Measurements from ENCODE around the gene PROB1.
"Not testable (repeated sequence)": the region's sequence is repeated elsewhere in the genome, so short reads cannot be mapped to it uniquely, and the experiment has no call there.

Gene PROB1

GRCh38 chr5:139414581-139415130 lies 19.8 kb upstream of the PROB1 start:
- DNase-seq (ENCODE audit: low spot score), result peak; percentile 72

- DNase-seq (ENCODE audit: low spot score), result no peak
These were observed 19.1 kb upstream of the PROB1 start for GRCh38 chr5:139413963-139414362.

GRCh38 chr5:139413153-139413552 lies 18.2 kb upstream of the PROB1 start:
- DNase-seq (ENCODE audit: low spot score), result no peak

- DNase-seq (ENCODE audit: low spot score), result no peak
These were observed 16.3 kb upstream of the PROB1 start for GRCh38 chr5:139410993-139411828.

GRCh38 chr5:139410121-139410992 lies 15.5 kb upstream of the PROB1 start:
- no peak for DNase-seq (ENCODE audit: low spot score)

GRCh38 chr5:139409116-139409515 lies 14.2 kb upstream of the PROB1 start:
- DNase-seq (ENCODE audit: low spot score), result not testable (repeated sequence)

- no peak for DNase-seq (ENCODE audit: low spot score)
These were observed 13.3 kb upstream of the PROB1 start for GRCh38 chr5:139408191-139408590.

GRCh38 chr5:139407517-139407916 lies 12.6 kb upstream of the PROB1 start:
- no peak for DNase-seq (ENCODE audit: low spot score)

GRCh38 chr5:139406963-139407362 lies 12.1 kb upstream of the PROB1 start:
- DNase-seq (ENCODE audit: low spot score), result no peak

GRCh38 chr5:139404484-139404840 lies 9.6 kb upstream of the PROB1 start:
- DNase-seq (ENCODE audit: low spot score), result no peak

GRCh38 chr5:139403787-139404483 lies 9.0 kb upstream of the PROB1 start, which contains the start of gene SPATA24:
Gene SPATA24, minus strand, starts transcription at chr5:139404089. Its CDS starts 29 bp downstream, at chr5:139404060.
- peak; percentile 98 for DNase-seq (ENCODE audit: low spot score)

- DNase-seq (ENCODE audit: low spot score), result no peak
These were observed 8.5 kb upstream of the PROB1 start for GRCh38 chr5:139403418-139403786.

- no peak for DNase-seq (ENCODE audit: low spot score)
These were observed 7.8 kb upstream of the PROB1 start for GRCh38 chr5:139402561-139403158.

- no peak for DNase-seq (ENCODE audit: low spot score)
These were observed 6.6 kb upstream of the PROB1 start for GRCh38 chr5:139401546-139401945.

GRCh38 chr5:139399501-139400121 lies 4.7 kb upstream of the PROB1 start:
- no peak for DNase-seq (ENCODE audit: low spot score)

GRCh38 chr5:139397921-139398320 lies 3.0 kb upstream of the PROB1 start:
- DNase-seq (ENCODE audit: low spot score), result no peak

GRCh38 chr5:139396691-139397090 lies 1.8 kb upstream of the PROB1 start:
- DNase-seq (ENCODE audit: low spot score), result no peak

GRCh38 chr5:139395844-139396640 lies 1.1 kb upstream of the PROB1 start:
- DNase-seq (ENCODE audit: low spot score), result no peak

GRCh38 chr5:139394123-139394653 lies 716 bp downstream of the PROB1 start:
- DNase-seq (ENCODE audit: low spot score), result no peak

- DNase-seq (ENCODE audit: low spot score), result no peak
These were observed 1.3 kb downstream of the PROB1 start for GRCh38 chr5:139393497-139394122.
